PC-9 (cell line): Measurements from ENCODE around the gene EPHA7. TPM values are rescaled to one million over a fixed set of nuclear protein-coding genes. Genes with fewer than 3 reads are reported as not detected.

Experiments used
- BruUV-seq: library from RNA; stranded (reverse); fragments of 400-500 nt; replicated peaks from 2 replicates; lab custom pipeline; 2021; lab: Mats Ljungman, UMichigan
- CTCF ChIA-PET: fragments of 300-600 bp; sonication (Branson Sonifier 250); formaldehyde crosslinking; loops from one replicate; lab custom pipeline; 2022; ENCODE audit warnings: antibody characterized with exemption; lab: Charles Lee
- POLR2A ChIA-PET: fragments of 300-600 bp; sonication (Branson Sonifier 250); formaldehyde crosslinking; loops from one replicate; lab custom pipeline; 2022; ENCODE audit warnings: antibody characterized with exemption; ENCODE audit not compliant: unreplicated experiment; lab: Charles Lee
- DNase-seq, 2 experiments: peaks; one replicate each; pipeline versions ENCODE4 v3.0.0 to v3.0.0-alpha.2; 2015 to 2022; ENCODE audit warnings: mixed read lengths in 1 of 2
- H2AFZ ChIP-seq: fragments of 200-600 bp; sonication (generic); 2 replicates; pipeline ENCODE4 v1.8.1; 2017; ENCODE audit warnings: antibody characterized with exemption
- H3F3A ChIP-seq: fragments of 200-600 bp; sonication (generic); 2 replicates; pipeline ENCODE4 v1.8.1; 2017; ENCODE audit warnings: antibody characterized with exemption, mild to moderate bottlenecking, low read depth; ENCODE audit not compliant: insufficient read depth
- H3K27ac ChIP-seq: fragments of 200-600 bp; sonication (generic); 2 replicates; pipeline ENCODE4 v1.6.1; 2016; ENCODE audit warnings: mixed run types
- H3K27me3 ChIP-seq: fragments of 200-600 bp; sonication (generic); 2 replicates; pipeline ENCODE4 v1.6.1; 2016; ENCODE audit warnings: low read depth, mixed run types; ENCODE audit not compliant: insufficient read depth
- H3K36me3 ChIP-seq: fragments of 200-600 bp; sonication (generic); 2 replicates; pipeline ENCODE4 v1.6.1; 2016; ENCODE audit warnings: low read depth, mixed run types
- H3K4me1 ChIP-seq: fragments of 200-600 bp; sonication (generic); replicated peaks from 2 replicates; pipeline ENCODE4 v1.6.1; 2016; ENCODE audit warnings: mixed run types; ENCODE audit not compliant: insufficient read depth
- H3K4me2 ChIP-seq: fragments of 200-600 bp; sonication (generic); 2 replicates; pipeline ENCODE4 v1.6.1; 2017; ENCODE audit warnings: mixed run types
- H3K4me3 ChIP-seq: fragments of 200-600 bp; sonication (generic); 2 replicates; pipeline ENCODE4 v1.6.1; 2016; ENCODE audit warnings: mixed run types
- H3K79me2 ChIP-seq: fragments of 200-600 bp; sonication (generic); 2 replicates; pipeline ENCODE4 v1.6.1; 2017; ENCODE audit warnings: low read depth, mixed run types
- H3K9me2 ChIP-seq: fragments of 200-600 bp; sonication (generic); 2 replicates; pipeline ENCODE4 v1.8.1; 2017; ENCODE audit warnings: mild to moderate bottlenecking; ENCODE audit not compliant: insufficient read depth
- H3K9me3 ChIP-seq: fragments of 200-600 bp; sonication (generic); 2 replicates; pipeline ENCODE4 v1.8.1; 2016; ENCODE audit warnings: low read depth; ENCODE audit not compliant: insufficient read depth
- H4K20me1 ChIP-seq: fragments of 200-600 bp; sonication (generic); 2 replicates; pipeline ENCODE4 v1.8.1; 2017; ENCODE audit not compliant: insufficient read depth
- EZH2 ChIP-seq: fragments of 200-600 bp; sonication (generic); IDR thresholded peaks from 2 replicates; pipeline ENCODE4 v1.8.0; 2017; ENCODE audit warnings: antibody characterized with exemption, low read depth
- intact Hi-C: fragments of 100-400 bp; cut with micrococcal nuclease; formaldehyde crosslinking; loops from one replicate; pipeline ENCODE4 v1.10.0; 2022; ENCODE audit not compliant: unreplicated experiment
- total RNA-seq: library from RNA; stranded (reverse); gene quantifications from 2 replicates; pipeline ENCODE4 v1.2.3, GENCODE V29; 2021
- TF ChIP-seq, protein P1 (sequence below): fragments of 200-600 bp; sonication (generic); conservative IDR thresholded peaks from 2 replicates; pipeline ENCODE4 v1.6.1; 2017; ENCODE audit warnings: mixed run types, antibody characterized with exemption, mild to moderate bottlenecking, moderate library complexity

Gene EPHA7
- total RNA-seq, 1 experiment from 2014 or later, result 0.57 TPM

DNA sequence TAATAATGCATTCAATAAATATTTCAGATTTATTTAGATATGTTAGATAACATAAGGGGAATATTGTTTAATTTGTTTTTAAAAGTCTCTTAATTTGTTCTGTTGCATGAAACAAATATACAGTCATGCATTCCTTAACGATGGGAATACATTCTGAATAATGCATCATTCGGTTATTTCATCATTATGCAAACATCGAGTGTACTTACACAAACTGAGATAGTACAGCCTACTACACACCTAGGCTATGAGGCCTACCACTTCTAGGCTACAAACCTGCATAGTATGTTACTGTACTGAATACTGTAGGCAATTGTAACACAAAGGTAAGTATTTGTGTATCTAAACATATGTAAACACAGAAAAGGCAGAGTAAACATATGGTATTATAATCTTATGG is 118.7 kb downstream of the EPHA7 start:
- no peaks in the 10 kb centered on the region for H3F3A ChIP-seq
- H3K4me2 ChIP-seq, result no peak overlapping the region
- intact Hi-C loops, result no loop called here
- DNase-seq, result no peak
- H4K20me1 ChIP-seq, result no peaks in the 10 kb centered on the region
- CTCF ChIA-PET, result no interaction called here
- H3K9me3 ChIP-seq, result no peaks in the 10 kb centered on the region
- H3K27ac ChIP-seq, result no peak overlapping the region
- no peak overlapping the region for H2AFZ ChIP-seq
- POLR2A ChIA-PET, result no interaction called here
- no peaks in the 10 kb centered on the region for H3K79me2 ChIP-seq
- H3K36me3 ChIP-seq, result no peaks in the 10 kb centered on the region
- BruUV-seq, result no TSS peak
- H3K9me2 ChIP-seq, result no peaks in the 10 kb centered on the region
- H3K27me3 ChIP-seq, result no peaks in the 10 kb centered on the region
- no peaks in the 10 kb centered on the region for H3K4me1 ChIP-seq
- TF ChIP-seq, protein P1, sequence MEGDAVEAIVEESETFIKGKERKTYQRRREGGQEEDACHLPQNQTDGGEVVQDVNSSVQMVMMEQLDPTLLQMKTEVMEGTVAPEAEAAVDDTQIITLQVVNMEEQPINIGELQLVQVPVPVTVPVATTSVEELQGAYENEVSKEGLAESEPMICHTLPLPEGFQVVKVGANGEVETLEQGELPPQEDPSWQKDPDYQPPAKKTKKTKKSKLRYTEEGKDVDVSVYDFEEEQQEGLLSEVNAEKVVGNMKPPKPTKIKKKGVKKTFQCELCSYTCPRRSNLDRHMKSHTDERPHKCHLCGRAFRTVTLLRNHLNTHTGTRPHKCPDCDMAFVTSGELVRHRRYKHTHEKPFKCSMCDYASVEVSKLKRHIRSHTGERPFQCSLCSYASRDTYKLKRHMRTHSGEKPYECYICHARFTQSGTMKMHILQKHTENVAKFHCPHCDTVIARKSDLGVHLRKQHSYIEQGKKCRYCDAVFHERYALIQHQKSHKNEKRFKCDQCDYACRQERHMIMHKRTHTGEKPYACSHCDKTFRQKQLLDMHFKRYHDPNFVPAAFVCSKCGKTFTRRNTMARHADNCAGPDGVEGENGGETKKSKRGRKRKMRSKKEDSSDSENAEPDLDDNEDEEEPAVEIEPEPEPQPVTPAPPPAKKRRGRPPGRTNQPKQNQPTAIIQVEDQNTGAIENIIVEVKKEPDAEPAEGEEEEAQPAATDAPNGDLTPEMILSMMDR, result no peak
- no peak for TF ChIP-seq EZH2
- H3K4me3 ChIP-seq, result no peak overlapping the region

DNA sequence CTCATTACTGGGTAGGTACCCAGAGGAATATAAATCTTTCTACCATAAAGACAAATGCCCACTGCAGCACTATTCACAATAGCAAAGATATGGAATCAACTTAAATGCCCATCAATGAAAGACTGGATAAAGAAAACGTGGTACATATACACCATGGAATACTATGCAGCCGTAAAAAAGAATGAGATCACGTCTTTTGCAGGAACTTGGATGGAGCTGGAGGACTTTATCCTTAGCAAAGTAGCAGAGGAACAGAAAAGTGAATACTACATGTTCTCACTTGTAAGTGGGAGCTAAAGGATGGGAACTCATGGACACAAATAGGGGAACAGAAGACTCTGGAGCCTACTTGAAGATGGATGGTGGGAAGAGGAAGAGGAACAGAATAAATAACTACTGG is 119.7 kb downstream of the EPHA7 start:
- no peaks in the 10 kb centered on the region for H4K20me1 ChIP-seq
- CTCF ChIA-PET, result no interaction called here
- no peaks in the 10 kb centered on the region for H3F3A ChIP-seq
- no peak overlapping the region for H3K27ac ChIP-seq
- H2AFZ ChIP-seq, result no peak overlapping the region
- TF ChIP-seq, protein P1, result no peak
- no peak for TF ChIP-seq EZH2
- no peaks in the 10 kb centered on the region for H3K36me3 ChIP-seq
- intact Hi-C loops, result no loop called here
- POLR2A ChIA-PET, result no interaction called here
- no peak for DNase-seq
- H3K4me3 ChIP-seq, result no peak overlapping the region
- BruUV-seq, result no TSS peak
- H3K9me3 ChIP-seq, result no peaks in the 10 kb centered on the region
- H3K79me2 ChIP-seq, result no peaks in the 10 kb centered on the region
- H3K27me3 ChIP-seq, result no peaks in the 10 kb centered on the region
- H3K4me1 ChIP-seq, result no peaks in the 10 kb centered on the region
- H3K9me2 ChIP-seq, result no peaks in the 10 kb centered on the region
- no peak overlapping the region for H3K4me2 ChIP-seq

DNA sequence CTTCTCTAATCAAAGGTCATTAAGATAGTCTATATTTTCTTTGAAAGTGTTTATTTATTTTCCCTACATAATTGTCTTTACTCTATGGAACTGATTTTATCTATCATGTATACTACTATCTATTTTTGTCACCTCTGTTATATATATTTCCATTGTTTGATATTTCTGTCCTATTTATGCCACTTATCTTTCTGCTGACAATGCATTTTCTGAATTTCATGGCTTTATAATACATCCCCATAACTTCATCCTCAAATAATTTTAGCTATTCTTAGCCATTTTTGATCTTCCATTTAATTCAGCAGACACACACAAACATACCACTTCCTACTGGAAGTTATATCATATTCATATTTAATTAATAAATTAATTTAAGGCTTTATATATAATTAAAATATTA is 123.7 kb downstream of the EPHA7 start:
- Histone ChIP-seq H2AFZ (no peak overlapping the region), H3K9me2 (no peaks in the 10 kb centered on the region), H3K79me2 (no peaks in the 10 kb centered on the region), H3K9me3 (no peaks in the 10 kb centered on the region), H3K36me3 (no peaks in the 10 kb centered on the region), H3K4me3 (no peak overlapping the region), H3F3A (no peaks in the 10 kb centered on the region), H3K4me1 (no peaks in the 10 kb centered on the region), H3K4me2 (no peak overlapping the region), H4K20me1 (no peaks in the 10 kb centered on the region), H3K27me3 (no peaks in the 10 kb centered on the region), H3K27ac (no peak overlapping the region)
- CTCF ChIA-PET, result no interaction called here
- TF ChIP-seq EZH2, result no peak
- TF ChIP-seq, protein P1, result no peak
- DNase-seq, result no peak
- intact Hi-C loops, result no loop called here
- no TSS peak for BruUV-seq
- POLR2A ChIA-PET, result no interaction called here
